Measurements from ENCODE around the gene TSKU. TPM values are rescaled to one million over a fixed set of nuclear protein-coding genes. Genes with fewer than 3 reads are reported as not detected.
A peak's percentile ranks its signal among the peaks of the same experiment; 100 is the strongest.
"Not testable (repeated sequence)": the region's sequence is repeated elsewhere in the genome, so short reads cannot be mapped to it uniquely, and the experiment has no call there.

Gene TSKU
- total and polyA plus RNA-seq, 2 experiments from 2014 or later, result 11.7 to 31.1 TPM

- TF ChIP-seq EZH2phosphoT487 (IDR thresholded peaks at IDR 0.05; ENCODE audit: unreplicated experiment), result no peak
These were observed at the start of gene TSKU (continued) for GRCh38 chr11:76783294-76783895.

- H2AFZ ChIP-seq; H3K4me3 ChIP-seq; H3K9me2 ChIP-seq (ENCODE audit: insufficient read depth); H3K27ac ChIP-seq (ENCODE audit: low read depth); H3K36me3 Mint-ChIP-seq (ENCODE audit: low read depth); H4K20me1 ChIP-seq (replicated peaks; ENCODE audit: insufficient read depth); H3F3A ChIP-seq (replicated peaks; ENCODE audit: low read depth); H3K9me3 Mint-ChIP-seq; H3K79me2 ChIP-seq (replicated peaks; ENCODE audit: insufficient read depth); H3K36me3 ChIP-seq (ENCODE audit: insufficient read depth); H3K27me3 ChIP-seq (ENCODE audit: insufficient read depth): not testable (repeated sequence)
- peaks cover 31% of the 10 kb centered on the region for H3K4me1 Mint-ChIP-seq
- H3K4me2 ChIP-seq, result peak overlapping the region; percentile 62
- peaks cover 20% of the 10 kb centered on the region for H3K27me3 Mint-ChIP-seq (ENCODE audit: insufficient read depth, low read depth, poor library complexity)
- H3K4me1 ChIP-seq (ENCODE audit: insufficient read depth), result peaks cover 14% of the 10 kb centered on the region
- TF ChIP-seq ZNF462 (CRISPR knock-in tag; IDR thresholded peaks at IDR 0.05) (0 out of 2 replicates have a peak, but pooled peaks have one; percentile 21), CTCF (conservative IDR thresholded peaks at IDR 0.05; ENCODE audit: low read depth in 2 of 2) (peak; percentile 71 to 91)
- ATAC-seq (peak; percentile 94), DNase-seq (ENCODE audit: low spot score) (peak; percentile 92)
- H3K4me3 Mint-ChIP-seq, result peak overlapping the region; percentile 17; the same call in 1 of the 3 replicates
- peak overlapping the region; percentile 59; the same call in 1 of the 2 replicates for H3K27ac Mint-ChIP-seq
These were observed 49.2 kb upstream of the TSKU start for GRCh38 chr11:76733906-76734305.

Measured in GM23338 (cell line).